PC-9 (cell line): ENCODE data around the gene C13orf46. TPM values are rescaled to one million over a fixed set of nuclear protein-coding genes. Genes with fewer than 3 reads are reported as not detected.

ENCODE experiments used
- BruUV-seq: library from RNA; stranded (reverse); fragments of 400-500 nt; replicated peaks from 2 replicates; lab custom pipeline; 2021; lab: Mats Ljungman, UMichigan
- CTCF ChIA-PET: fragments of 300-600 bp; sonication (Branson Sonifier 250); formaldehyde crosslinking; loops from one replicate; lab custom pipeline; 2022; ENCODE audit warnings: antibody characterized with exemption; lab: Charles Lee
- POLR2A ChIA-PET: fragments of 300-600 bp; sonication (Branson Sonifier 250); formaldehyde crosslinking; loops from one replicate; lab custom pipeline; 2022; ENCODE audit warnings: antibody characterized with exemption; ENCODE audit not compliant: unreplicated experiment; lab: Charles Lee
- DNase-seq, 2 experiments: peaks; one replicate each; pipeline versions ENCODE4 v3.0.0 to v3.0.0-alpha.2; 2015 to 2022; ENCODE audit warnings: mixed read lengths in 1 of 2
- H2AFZ ChIP-seq: fragments of 200-600 bp; sonication (generic); 2 replicates; pipeline ENCODE4 v1.8.1; 2017; ENCODE audit warnings: antibody characterized with exemption
- H3F3A ChIP-seq: fragments of 200-600 bp; sonication (generic); 2 replicates; pipeline ENCODE4 v1.8.1; 2017; ENCODE audit warnings: antibody characterized with exemption, mild to moderate bottlenecking, low read depth; ENCODE audit not compliant: insufficient read depth
- H3K27ac ChIP-seq: fragments of 200-600 bp; sonication (generic); 2 replicates; pipeline ENCODE4 v1.6.1; 2016; ENCODE audit warnings: mixed run types
- H3K27me3 ChIP-seq: fragments of 200-600 bp; sonication (generic); 2 replicates; pipeline ENCODE4 v1.6.1; 2016; ENCODE audit warnings: low read depth, mixed run types; ENCODE audit not compliant: insufficient read depth
- H3K36me3 ChIP-seq: fragments of 200-600 bp; sonication (generic); 2 replicates; pipeline ENCODE4 v1.6.1; 2016; ENCODE audit warnings: low read depth, mixed run types
- H3K4me1 ChIP-seq: fragments of 200-600 bp; sonication (generic); replicated peaks from 2 replicates; pipeline ENCODE4 v1.6.1; 2016; ENCODE audit warnings: mixed run types; ENCODE audit not compliant: insufficient read depth
- H3K4me2 ChIP-seq: fragments of 200-600 bp; sonication (generic); 2 replicates; pipeline ENCODE4 v1.6.1; 2017; ENCODE audit warnings: mixed run types
- H3K4me3 ChIP-seq: fragments of 200-600 bp; sonication (generic); 2 replicates; pipeline ENCODE4 v1.6.1; 2016; ENCODE audit warnings: mixed run types
- H3K79me2 ChIP-seq: fragments of 200-600 bp; sonication (generic); 2 replicates; pipeline ENCODE4 v1.6.1; 2017; ENCODE audit warnings: low read depth, mixed run types
- H3K9me2 ChIP-seq: fragments of 200-600 bp; sonication (generic); 2 replicates; pipeline ENCODE4 v1.8.1; 2017; ENCODE audit warnings: mild to moderate bottlenecking; ENCODE audit not compliant: insufficient read depth
- H3K9me3 ChIP-seq: fragments of 200-600 bp; sonication (generic); 2 replicates; pipeline ENCODE4 v1.8.1; 2016; ENCODE audit warnings: low read depth; ENCODE audit not compliant: insufficient read depth
- H4K20me1 ChIP-seq: fragments of 200-600 bp; sonication (generic); 2 replicates; pipeline ENCODE4 v1.8.1; 2017; ENCODE audit not compliant: insufficient read depth
- EZH2 ChIP-seq: fragments of 200-600 bp; sonication (generic); IDR thresholded peaks from 2 replicates; pipeline ENCODE4 v1.8.0; 2017; ENCODE audit warnings: antibody characterized with exemption, low read depth
- intact Hi-C: fragments of 100-400 bp; cut with micrococcal nuclease; formaldehyde crosslinking; loops from one replicate; pipeline ENCODE4 v1.10.0; 2022; ENCODE audit not compliant: unreplicated experiment
- total RNA-seq: library from RNA; stranded (reverse); gene quantifications from 2 replicates; pipeline ENCODE4 v1.2.3, GENCODE V29; 2021
- TF ChIP-seq, protein P1 (sequence below): fragments of 200-600 bp; sonication (generic); conservative IDR thresholded peaks from 2 replicates; pipeline ENCODE4 v1.6.1; 2017; ENCODE audit warnings: mixed run types, antibody characterized with exemption, mild to moderate bottlenecking, moderate library complexity

The C13orf46 gene
- total RNA-seq, 1 experiment from 2014 or later, result 1.5 TPM

GRCh38 chr13:113974304-113975281 lies 717 bp upstream of the C13orf46 start:
- BruUV-seq, result no TSS peak
- no peak for DNase-seq

GRCh38 chr13:113972451-113973217 lies 1.2 kb downstream of the C13orf46 start:
- Histone ChIP-seq H3K27me3 (no peaks in the 10 kb centered on the region), H3K9me2 (no peaks in the 10 kb centered on the region), H3K27ac (no peak overlapping the region), H3K79me2 (no peaks in the 10 kb centered on the region), H3K4me1 (peaks cover 45% of the 10 kb centered on the region), H3K36me3 (no peaks in the 10 kb centered on the region), H3F3A (peaks cover 28% of the 10 kb centered on the region; the same call in 1 of the 2 replicates), H3K4me3 (no peak overlapping the region), H3K4me2 (no peak overlapping the region), H2AFZ (no peak overlapping the region), H4K20me1 (no peaks in the 10 kb centered on the region), H3K9me3 (no peaks in the 10 kb centered on the region)
- intact Hi-C loops, result loop anchor here (5.0 kb wide), 1 partner anchor 160 kb away; the partner anchor contains the start of gene RASA3
- ChIA-PET CTCF (interaction anchor here (0.7 kb wide), 1 partner anchor 22 kb away, joined by 3 read pairs; no protein-coding TSS in a partner anchor), POLR2A (no interaction called here)
- TF ChIP-seq, protein P1, sequence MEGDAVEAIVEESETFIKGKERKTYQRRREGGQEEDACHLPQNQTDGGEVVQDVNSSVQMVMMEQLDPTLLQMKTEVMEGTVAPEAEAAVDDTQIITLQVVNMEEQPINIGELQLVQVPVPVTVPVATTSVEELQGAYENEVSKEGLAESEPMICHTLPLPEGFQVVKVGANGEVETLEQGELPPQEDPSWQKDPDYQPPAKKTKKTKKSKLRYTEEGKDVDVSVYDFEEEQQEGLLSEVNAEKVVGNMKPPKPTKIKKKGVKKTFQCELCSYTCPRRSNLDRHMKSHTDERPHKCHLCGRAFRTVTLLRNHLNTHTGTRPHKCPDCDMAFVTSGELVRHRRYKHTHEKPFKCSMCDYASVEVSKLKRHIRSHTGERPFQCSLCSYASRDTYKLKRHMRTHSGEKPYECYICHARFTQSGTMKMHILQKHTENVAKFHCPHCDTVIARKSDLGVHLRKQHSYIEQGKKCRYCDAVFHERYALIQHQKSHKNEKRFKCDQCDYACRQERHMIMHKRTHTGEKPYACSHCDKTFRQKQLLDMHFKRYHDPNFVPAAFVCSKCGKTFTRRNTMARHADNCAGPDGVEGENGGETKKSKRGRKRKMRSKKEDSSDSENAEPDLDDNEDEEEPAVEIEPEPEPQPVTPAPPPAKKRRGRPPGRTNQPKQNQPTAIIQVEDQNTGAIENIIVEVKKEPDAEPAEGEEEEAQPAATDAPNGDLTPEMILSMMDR, result no peak
- TF ChIP-seq EZH2, result no peak
- DNase-seq, result no peak
- BruUV-seq, result no TSS peak

More at GRCh38 chr13:113974304-113975281, 717 bp upstream of the C13orf46 start:
- Histone ChIP-seq H2AFZ (no peak overlapping the region), H4K20me1 (no peaks in the 10 kb centered on the region), H3K27ac (no peak overlapping the region), H3K4me3 (no peak overlapping the region), H3K9me3 (no peaks in the 10 kb centered on the region), H3K9me2 (no peaks in the 10 kb centered on the region), H3K4me2 (no peak overlapping the region), H3K79me2 (no peaks in the 10 kb centered on the region), H3K27me3 (no peaks in the 10 kb centered on the region), H3F3A (peaks cover 39% of the 10 kb centered on the region; the same call in 1 of the 2 replicates), H3K36me3 (no peaks in the 10 kb centered on the region), H3K4me1 (peaks cover 47% of the 10 kb centered on the region)
- intact Hi-C loops, result loop anchor here (5.0 kb wide), 1 partner anchor 158 kb away; the partner anchor contains the start of gene RASA3
- ChIA-PET CTCF (no interaction called here), POLR2A (no interaction called here)
- no peak for TF ChIP-seq EZH2
- TF ChIP-seq, protein P1, result no peak
